ENCODE measurements around the gene DMD.
"Not testable (repeated sequence)": the region's sequence is repeated elsewhere in the genome, so short reads cannot be mapped to it uniquely, and the experiment has no call there.

Gene DMD

GRCh38 chrX:31421441-31421840 lies 1789.9 kb downstream of the DMD start:
- no peak for DNase-seq (ENCODE audit: low spot score)

DNA sequence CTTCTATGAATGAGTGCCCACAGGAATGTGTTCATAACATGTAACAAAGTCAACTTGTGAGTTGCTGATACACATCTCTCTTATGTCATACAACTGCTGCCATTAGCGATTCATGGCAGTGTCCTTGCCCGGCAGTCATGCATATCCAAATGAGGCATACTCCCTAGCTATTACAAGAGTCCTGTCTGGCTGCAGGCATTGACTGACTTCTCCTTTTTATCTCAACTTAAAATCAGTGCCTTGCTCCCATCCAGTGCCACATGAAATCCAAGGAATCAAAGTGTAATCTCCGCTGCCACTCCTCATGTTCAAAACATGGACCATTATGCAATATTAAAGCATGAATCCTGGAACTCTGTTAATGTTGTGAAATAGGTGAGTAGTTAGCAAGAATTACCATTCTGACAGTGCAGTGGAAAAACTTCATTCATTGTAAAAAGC lies 1790.6 kb downstream of the DMD start:
- DNase-seq (ENCODE audit: low spot score), result no peak

DNA sequence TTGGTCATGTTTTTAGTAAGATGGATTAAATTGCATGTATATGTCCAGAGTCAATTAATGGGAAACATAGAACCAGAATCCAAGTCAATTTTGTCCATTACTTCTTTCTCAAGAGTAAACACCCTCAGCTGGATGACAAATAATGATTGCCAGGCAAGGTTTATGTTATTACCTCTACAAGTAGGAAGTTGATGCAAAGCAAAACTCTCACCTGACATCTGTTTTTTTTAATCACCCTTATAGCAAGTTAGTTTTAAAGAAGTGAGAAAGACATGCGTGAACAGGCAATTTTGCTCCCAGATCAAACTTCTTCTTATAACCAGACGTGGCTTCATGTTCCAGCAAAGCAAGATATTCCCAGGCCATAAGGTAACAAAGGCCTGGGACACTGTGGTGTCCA lies 1791.0 kb downstream of the DMD start:
- DNase-seq (ENCODE audit: low spot score), result no peak

GRCh38 chrX:31397119-31397518 lies 1814.2 kb downstream of the DMD start:
- DNase-seq (ENCODE audit: low spot score), result no peak

DNA sequence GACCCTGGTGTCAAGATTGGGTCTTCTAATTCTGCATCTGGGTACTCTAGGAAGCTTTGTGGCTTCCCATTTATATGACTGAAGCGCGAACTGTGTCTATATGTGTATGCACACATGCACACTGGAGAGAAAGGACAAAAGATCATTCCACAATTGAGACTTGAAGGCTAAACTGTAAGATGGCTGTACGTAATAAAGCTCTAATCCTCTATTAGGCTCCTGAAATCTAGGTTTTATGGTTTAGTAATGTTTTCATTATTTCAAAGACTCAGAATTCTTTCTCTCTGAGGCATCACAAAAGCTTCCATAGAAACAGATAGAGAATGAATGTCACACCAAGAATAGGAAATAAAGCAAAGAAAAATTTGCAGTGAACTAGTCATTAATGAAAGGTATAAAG lies 1818.8 kb downstream of the DMD start:
- DNase-seq (ENCODE audit: low spot score), result no peak

- no peak for DNase-seq (ENCODE audit: low spot score)
These were observed 1822.4 kb downstream of the DMD start for GRCh38 chrX:31388946-31389345.

GRCh38 chrX:31384471-31384870 lies 1826.9 kb downstream of the DMD start:
- no peak for DNase-seq (ENCODE audit: low spot score)

DNA sequence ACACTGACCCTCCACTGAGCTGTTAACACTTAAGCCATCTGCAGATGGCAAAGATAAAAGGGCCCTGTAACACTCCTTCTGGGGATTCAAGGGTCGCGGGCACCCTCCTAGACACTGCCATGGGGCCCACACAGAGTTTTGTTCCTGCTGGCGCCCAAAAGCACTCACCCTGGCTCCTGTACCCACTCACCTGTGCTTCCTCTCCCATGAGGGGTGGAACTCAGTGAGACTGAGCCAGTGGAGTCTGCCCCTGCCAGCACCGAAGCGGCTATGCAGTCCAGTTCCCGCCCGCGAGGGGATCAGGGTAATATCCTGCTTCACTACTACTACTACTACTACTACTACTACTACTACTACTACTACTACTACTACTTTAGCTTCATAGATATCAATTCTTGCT lies 1827.4 kb downstream of the DMD start:
- DNase-seq (ENCODE audit: low spot score), result no peak

- DNase-seq (ENCODE audit: low spot score), result not testable (repeated sequence)
These were observed 1832.4 kb downstream of the DMD start for GRCh38 chrX:31378973-31379372.

- not testable (repeated sequence) for DNase-seq (ENCODE audit: low spot score)
These were observed 1833.5 kb downstream of the DMD start for GRCh38 chrX:31377821-31378220.

- peak; percentile 30 for DNase-seq (ENCODE audit: low spot score)
These were observed 1834.8 kb downstream of the DMD start for GRCh38 chrX:31376408-31377022.

DNA sequence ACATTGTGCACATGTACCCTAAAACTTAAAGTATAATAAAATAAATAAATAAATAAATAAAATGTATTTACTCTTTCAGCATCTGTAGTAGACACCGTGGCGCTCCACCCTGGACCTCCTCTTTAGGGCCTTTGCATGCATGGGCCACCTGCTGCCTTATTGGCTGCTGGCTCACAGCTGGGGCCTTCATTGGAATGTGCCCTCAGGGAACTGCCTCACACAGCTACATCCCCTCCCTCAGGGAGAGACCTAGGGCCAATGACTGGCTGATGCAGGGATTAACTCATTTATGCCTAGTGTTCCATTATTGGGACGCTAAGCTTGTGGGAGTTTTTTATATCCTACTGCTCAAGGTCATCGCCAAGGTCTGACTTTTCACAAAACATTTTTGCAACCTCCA lies 1836.6 kb downstream of the DMD start:
- no peak for DNase-seq (ENCODE audit: low spot score)

GRCh38 chrX:31371956-31372355 lies 1839.4 kb downstream of the DMD start:
- no peak for DNase-seq (ENCODE audit: low spot score)

- no peak for DNase-seq (ENCODE audit: low spot score)
These were observed 1843.5 kb downstream of the DMD start for GRCh38 chrX:31367816-31368215.

DNA sequence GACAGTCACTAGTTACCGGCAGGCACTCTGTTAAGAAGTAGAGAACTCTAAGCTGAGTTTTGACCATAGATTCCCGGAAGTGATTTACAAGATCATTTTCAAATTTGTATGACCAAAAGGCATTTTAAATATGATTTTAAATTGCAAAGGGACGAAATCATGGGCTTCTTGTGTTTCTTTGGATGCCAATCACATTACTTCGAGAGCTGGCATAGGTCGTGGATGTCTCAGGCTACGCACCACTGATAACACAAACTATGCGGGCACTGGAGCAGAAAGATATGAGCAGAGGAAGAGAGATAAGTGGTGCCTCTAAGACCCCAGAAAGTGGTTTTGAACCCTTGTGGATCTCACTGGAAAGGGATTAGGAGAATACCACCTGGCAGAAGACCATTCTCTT lies 1845.3 kb downstream of the DMD start:
- DNase-seq (ENCODE audit: low spot score), result no peak

GRCh38 chrX:31356275-31357212 lies 1854.8 kb downstream of the DMD start:
- DNase-seq (ENCODE audit: low spot score), result no peak

- no peak for DNase-seq (ENCODE audit: low spot score)
These were observed 1856.0 kb downstream of the DMD start for GRCh38 chrX:31355206-31355955.

DNA sequence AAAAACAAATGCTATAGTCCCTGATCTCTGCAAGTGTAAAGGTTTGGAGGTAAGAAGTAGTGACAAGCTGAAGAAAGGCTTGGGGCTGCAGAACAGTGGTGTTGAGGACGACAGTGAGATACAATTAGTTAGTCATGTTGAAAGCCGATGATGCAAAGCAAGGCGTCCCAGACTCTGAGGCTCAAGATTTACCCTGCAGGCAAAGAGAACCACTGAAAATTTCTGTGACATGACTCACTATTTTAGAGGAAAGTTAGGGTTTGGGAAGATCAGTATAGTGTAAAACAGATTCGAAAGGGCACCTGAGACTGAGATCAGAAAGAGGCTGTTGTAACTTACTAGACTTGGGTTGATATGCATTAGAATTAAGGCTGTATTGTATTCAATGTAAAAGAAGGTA lies 1858.3 kb downstream of the DMD start:
- DNase-seq (ENCODE audit: low spot score), result no peak

GRCh38 chrX:31350808-31351074 lies 1860.6 kb downstream of the DMD start:
- no peak for DNase-seq (ENCODE audit: low spot score)

DNA sequence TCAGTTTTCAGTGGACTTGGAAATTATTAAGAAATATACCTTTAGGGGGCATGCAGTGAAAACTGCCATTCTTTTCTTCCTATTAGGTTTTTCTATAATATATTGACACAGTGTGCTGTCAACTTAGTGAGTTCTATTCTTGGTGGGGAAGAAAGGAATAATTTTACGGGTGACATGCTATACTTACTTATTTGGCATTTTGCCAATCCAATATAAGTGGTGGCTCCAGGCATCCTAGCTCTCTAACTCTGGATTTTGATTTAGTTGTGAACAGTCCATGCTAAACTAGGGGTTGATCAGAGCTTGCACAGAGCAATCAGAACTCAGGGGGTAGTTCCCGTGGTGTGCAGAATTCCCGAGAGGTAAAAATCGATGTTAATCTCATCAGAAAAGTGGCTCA lies 1861.8 kb downstream of the DMD start:
- no peak for DNase-seq (ENCODE audit: low spot score)

GRCh38 chrX:31340587-31340986 lies 1870.8 kb downstream of the DMD start:
- no peak for DNase-seq (ENCODE audit: low spot score)

- no peak for DNase-seq (ENCODE audit: low spot score)
These were observed 1872.4 kb downstream of the DMD start for GRCh38 chrX:31338991-31339350.

- DNase-seq (ENCODE audit: low spot score), result no peak
These were observed 1874.0 kb downstream of the DMD start for GRCh38 chrX:31337332-31337731.
